22Rv1 (cell line): Measurements from ENCODE around the gene SSH3.

Source experiments
- H3K27ac ChIP-seq: fragments of 450-650 bp; 2 replicates; pipeline ENCODE4 v1.5.1; 2017
- ZFX ChIP-seq: fragments of 450-650 bp; IDR thresholded peaks from 2 replicates; pipeline ENCODE4 v1.6.1; 2017; ENCODE audit warnings: antibody characterized with exemption, borderline replicate concordance
- TF ChIP-seq, protein P1 (sequence below): fragments of 450-650 bp; IDR thresholded peaks from 2 replicates; pipeline ENCODE4 v1.5.1; 2017; ENCODE audit warnings: mild to moderate bottlenecking

SSH3 gene

DNA sequence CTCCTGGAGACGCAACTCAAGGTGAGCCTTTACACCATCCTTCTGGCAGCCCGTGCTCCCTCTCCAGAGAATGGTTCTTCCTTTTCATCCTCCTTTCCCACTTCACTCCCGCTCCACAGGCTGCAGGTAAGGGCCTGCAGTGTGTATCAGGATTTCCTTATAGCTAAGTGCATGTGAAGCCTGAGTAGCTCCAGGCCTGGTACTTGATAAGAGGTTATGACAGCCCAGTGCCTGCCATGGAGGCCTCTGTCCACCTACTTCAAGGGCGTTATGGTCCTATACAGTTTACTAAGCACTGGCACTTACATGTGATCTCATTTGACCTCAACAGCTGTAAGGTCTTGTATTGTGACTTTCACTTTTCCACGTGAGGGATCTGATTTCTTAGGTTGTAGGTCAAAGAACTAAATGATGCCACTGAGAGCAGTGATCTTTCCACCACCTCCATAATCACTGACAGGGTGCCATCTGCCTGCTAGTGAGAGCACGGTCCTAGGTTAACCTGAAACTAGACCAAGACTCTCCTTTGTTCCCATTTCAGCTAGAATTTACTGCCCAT is 18.1 kb downstream of the SSH3 start:
- TF ChIP-seq, protein P1, sequence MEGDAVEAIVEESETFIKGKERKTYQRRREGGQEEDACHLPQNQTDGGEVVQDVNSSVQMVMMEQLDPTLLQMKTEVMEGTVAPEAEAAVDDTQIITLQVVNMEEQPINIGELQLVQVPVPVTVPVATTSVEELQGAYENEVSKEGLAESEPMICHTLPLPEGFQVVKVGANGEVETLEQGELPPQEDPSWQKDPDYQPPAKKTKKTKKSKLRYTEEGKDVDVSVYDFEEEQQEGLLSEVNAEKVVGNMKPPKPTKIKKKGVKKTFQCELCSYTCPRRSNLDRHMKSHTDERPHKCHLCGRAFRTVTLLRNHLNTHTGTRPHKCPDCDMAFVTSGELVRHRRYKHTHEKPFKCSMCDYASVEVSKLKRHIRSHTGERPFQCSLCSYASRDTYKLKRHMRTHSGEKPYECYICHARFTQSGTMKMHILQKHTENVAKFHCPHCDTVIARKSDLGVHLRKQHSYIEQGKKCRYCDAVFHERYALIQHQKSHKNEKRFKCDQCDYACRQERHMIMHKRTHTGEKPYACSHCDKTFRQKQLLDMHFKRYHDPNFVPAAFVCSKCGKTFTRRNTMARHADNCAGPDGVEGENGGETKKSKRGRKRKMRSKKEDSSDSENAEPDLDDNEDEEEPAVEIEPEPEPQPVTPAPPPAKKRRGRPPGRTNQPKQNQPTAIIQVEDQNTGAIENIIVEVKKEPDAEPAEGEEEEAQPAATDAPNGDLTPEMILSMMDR, result no peak
- no peak for TF ChIP-seq ZFX
- H3K27ac ChIP-seq, result no peak overlapping the region

DNA sequence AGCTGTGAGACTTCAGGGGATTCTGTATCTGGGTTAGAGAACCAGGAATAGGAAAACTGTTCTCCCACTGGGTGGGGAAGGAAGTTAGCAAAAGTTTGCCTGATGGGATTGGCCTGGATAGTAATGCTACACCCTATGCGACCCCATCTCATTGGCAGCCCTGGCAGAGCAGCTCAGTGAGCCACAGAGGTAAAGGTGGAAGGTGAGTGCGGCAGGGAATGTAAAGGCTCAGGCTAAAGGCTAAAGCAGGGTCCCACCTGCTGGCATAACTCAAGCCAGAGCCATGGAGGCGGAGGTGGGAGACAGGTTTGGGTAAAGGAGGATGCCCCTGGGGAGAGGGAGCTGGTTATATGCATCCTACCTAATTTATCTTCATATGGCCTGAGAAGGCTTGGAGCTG is 18.7 kb downstream of the SSH3 start:
- H3K27ac ChIP-seq, result no peak overlapping the region
- TF ChIP-seq, protein P1, result no peak
- TF ChIP-seq ZFX, result no peak

DNA sequence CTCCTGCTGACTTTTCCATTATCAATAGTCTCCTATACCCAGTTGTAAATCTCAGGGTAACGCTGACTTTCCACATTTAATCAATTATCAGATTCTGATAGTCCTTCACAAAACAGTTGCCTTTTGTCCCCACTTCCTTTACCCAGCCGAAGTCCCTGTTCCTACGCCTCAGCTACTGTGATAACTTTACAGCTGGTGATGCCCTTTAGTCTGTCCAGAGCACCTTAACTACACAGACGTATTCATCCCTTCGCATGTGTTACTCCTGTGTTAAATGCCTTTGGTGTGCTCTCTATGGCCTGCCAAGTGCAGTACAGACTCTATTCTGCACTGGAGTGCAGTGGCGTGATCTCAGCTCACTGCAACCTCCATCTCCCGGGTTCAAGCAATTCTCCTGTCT is 20.2 kb downstream of the SSH3 start:
- TF ChIP-seq, protein P1, result no peak
- TF ChIP-seq ZFX, result no peak
- H3K27ac ChIP-seq, result no peak overlapping the region

- TF ChIP-seq ZFX, result no peak
- TF ChIP-seq, protein P1, result no peak
- H3K27ac ChIP-seq, result no peak overlapping the region
Measured at GRCh38 chr11:67332081-67332691, 28.9 kb downstream of the SSH3 start.

- TF ChIP-seq, protein P1, result no peak
- no peak for TF ChIP-seq ZFX
- H3K27ac ChIP-seq, result no peak overlapping the region
Measured at GRCh38 chr11:67337257-67337656, 33.9 kb downstream of the SSH3 start.

DNA sequence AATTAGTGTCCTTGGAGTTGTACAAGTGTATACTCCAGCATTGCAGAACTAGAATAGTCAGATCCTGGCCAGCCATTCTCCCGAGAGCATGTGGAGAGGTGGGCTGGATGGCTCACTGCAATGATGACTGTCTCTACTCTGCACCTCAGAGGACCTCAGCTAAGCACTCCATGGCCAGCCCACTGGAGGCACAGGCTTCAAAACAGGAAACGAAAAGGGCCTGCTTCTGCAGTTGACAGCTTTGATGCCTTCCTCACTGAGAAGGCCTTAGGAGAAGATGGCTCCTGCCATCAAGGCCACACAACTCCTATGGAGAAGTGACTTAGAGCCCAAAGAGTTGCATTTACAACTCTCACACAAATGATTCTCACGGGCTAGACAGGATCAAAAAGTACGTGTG is 40.9 kb downstream of the SSH3 start:
- peak overlapping the region; percentile 90 for H3K27ac ChIP-seq
- no peak for TF ChIP-seq ZFX
- TF ChIP-seq, protein P1, result no peak

DNA sequence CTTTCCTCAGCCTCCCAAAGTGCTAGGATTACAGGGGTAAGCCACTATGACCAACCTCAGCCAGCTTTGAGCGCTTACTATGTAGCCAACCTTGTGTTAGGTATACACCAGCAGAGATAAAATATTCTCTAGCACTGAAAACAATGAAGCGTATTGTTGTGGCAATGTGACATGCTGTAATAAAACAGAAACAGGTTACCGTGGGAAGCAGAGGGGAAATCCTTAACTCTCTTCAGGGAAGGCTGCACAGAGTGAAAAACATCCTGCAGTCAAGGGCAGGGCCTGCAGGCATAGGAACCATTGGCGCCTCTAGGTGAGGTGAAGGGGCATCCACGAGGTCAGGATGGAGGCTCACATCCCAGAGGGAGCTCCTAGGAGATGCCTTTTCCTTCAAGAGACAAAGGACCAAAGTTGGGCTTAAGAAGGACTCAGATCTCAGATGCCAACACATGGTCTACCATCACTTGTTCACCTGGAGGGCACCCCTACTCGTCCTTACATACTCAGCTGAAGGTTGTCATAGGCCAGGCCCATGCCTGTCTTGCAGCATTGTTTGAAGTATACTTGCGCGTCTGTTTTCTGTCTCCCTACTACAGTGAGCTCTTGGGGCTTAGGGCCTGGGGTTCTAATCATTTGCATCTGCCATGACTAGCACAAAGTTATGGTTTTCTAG is 42.1 kb downstream of the SSH3 start:
- no peak for TF ChIP-seq ZFX
- TF ChIP-seq, protein P1, result no peak

More for the DNA sequence above, 42.1 kb downstream of the SSH3 start:
- H3K27ac ChIP-seq, result peak overlapping the region; percentile 90
